Right atrium auricular region (tissue), 2 donors: ENCODE data around the gene METRN. TPM values are rescaled to one million over a fixed set of nuclear protein-coding genes. Genes with fewer than 3 reads are reported as not detected.
"Not testable (repeated sequence)": the region's sequence is repeated elsewhere in the genome, so short reads cannot be mapped to it uniquely, and the experiment has no call there.

Source experiments
- DNase-seq: peaks from one replicate; pipeline ENCODE4 v3.0.0-alpha.2; 2019; ENCODE audit warnings: low spot score
- H3K27ac ChIP-seq, 2 donors: fragments of 200-600 bp; sonication (generic); 1 replicate in 1 of 2; 2 replicates in 1 of 2; pipeline ENCODE4 v1.5.1; 2016 to 2019
- H3K27me3 ChIP-seq, 2 donors: fragments of 200-600 bp; sonication (generic); one replicate each; pipeline versions ENCODE4 v1.5.1 to v1.6.0; 2017 to 2019
- H3K36me3 ChIP-seq: fragments of 200-600 bp; sonication (generic); one replicate; pipeline ENCODE4 v1.5.1; 2016
- H3K4me1 ChIP-seq, 2 donors: fragments of 200-600 bp; sonication (generic); one replicate each; pipeline versions ENCODE4 v1.5.1 to v1.6.0; 2017 to 2019
- H3K4me3 ChIP-seq, 2 donors: fragments of 200-600 bp; sonication (generic); 1 replicate in 1 of 2; 2 replicates in 1 of 2; pipeline ENCODE4 v1.5.1; 2017 to 2019; ENCODE audit warnings: mild to moderate bottlenecking in 1 of 2, moderate library complexity in 1 of 2
- H3K9me3 ChIP-seq, 2 donors: fragments of 200-600 bp; sonication (generic); one replicate each; pipeline ENCODE4 v1.5.1; 2019
- total RNA-seq, 2 donors: library from RNA; depleted of rRNA; stranded (reverse); fragments of >200 nt; gene quantifications; one replicate each; pipeline ENCODE4 v1.1.0, GENCODE V29; 2016
- TF ChIP-seq, protein P1 (sequence below), 2 donors: fragments of 200-600 bp; sonication (generic); IDR thresholded peaks; one replicate each; pipeline ENCODE4 v1.5.1; 2019; ENCODE audit warnings: antibody characterized with exemption in 2 of 2

The METRN gene
- total RNA-seq, 2 donors from 2014 or later = 58.9 to 61.3 TPM

DNA sequence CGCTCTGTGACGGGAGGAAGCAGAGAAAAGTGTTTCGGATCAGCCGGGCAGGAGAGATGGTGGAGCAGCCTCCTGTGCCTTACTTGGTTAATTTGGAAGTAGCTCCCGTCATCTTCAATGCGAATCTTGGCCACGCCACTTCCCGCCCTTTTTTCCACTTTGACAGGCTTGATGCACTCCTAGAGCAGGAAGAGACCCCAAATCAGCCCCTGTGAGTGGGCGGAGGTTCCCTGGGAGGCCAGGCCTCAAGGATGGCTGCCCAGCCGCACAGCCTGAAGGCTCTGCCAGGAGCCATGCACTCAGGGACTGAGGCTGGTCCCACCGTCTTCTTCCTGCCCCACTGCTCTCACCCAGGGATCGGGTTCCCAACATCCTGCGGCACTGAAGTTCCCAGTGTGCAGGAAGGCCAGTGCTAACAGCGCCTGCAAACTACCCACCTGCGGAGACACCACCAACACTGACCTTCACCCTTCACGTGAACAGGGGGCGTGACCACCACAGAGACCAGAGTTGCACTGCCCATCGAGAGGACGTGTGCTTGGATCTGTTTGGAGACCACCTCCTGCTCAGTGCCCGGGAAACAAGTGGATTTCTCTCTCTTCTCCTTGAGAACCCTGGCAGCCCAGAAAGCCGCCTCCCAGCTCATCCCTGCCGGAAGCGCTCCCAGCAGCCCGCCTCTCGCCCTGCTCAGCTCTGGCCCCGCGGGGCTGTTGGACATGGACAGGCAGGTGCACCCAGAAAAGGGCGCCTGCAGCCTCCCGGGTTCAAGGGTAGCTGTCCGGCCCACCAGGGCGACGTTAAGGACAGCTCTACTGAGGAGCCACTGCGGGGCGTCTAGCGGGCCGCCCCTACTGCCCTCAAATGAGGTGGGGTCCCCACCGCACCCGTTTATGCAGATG, 24.9 kb downstream of the METRN start:
- TF ChIP-seq, protein P1, sequence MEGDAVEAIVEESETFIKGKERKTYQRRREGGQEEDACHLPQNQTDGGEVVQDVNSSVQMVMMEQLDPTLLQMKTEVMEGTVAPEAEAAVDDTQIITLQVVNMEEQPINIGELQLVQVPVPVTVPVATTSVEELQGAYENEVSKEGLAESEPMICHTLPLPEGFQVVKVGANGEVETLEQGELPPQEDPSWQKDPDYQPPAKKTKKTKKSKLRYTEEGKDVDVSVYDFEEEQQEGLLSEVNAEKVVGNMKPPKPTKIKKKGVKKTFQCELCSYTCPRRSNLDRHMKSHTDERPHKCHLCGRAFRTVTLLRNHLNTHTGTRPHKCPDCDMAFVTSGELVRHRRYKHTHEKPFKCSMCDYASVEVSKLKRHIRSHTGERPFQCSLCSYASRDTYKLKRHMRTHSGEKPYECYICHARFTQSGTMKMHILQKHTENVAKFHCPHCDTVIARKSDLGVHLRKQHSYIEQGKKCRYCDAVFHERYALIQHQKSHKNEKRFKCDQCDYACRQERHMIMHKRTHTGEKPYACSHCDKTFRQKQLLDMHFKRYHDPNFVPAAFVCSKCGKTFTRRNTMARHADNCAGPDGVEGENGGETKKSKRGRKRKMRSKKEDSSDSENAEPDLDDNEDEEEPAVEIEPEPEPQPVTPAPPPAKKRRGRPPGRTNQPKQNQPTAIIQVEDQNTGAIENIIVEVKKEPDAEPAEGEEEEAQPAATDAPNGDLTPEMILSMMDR (IDR thresholded peaks at IDR 0.05) = no peak
- no peak for DNase-seq
- H3K9me3 ChIP-seq = no peaks in the 10 kb centered on the region
- peak overlapping the region; percentile 61 to 83 for H3K4me3 ChIP-seq
- no peaks in the 10 kb centered on the region for H3K27me3 ChIP-seq
- H3K27ac ChIP-seq = peak overlapping the region in 1 of 2 donors; percentile 78
- H3K36me3 ChIP-seq = peaks cover 25% of the 10 kb centered on the region
- peaks cover 0 to 13% of the 10 kb centered on the region in 2 donors for H3K4me1 ChIP-seq

DNA sequence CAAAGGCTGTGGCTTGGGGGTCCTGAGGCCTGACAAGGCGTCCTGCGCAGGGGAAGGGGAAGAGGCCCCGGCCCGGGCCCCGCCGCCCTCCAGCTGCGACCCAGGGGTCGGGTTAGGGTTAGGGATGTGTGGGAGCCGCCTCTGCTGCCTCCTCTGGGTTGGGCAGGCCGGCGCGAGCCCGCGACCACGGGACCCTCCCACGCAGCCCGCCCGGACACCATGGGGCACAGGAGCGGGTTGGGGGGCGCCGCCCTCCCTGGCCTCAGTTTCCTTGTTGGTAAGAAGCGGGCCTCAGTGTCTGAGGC, 25.5 kb downstream of the METRN start:
- DNase-seq = no peak
- H3K27ac ChIP-seq = peak overlapping the region; percentile 55 to 78
- TF ChIP-seq, protein P1 (IDR thresholded peaks at IDR 0.05) = no peak
- H3K4me1 ChIP-seq = peaks cover 0 to 13% of the 10 kb centered on the region in 2 donors
- H3K27me3 ChIP-seq = no peaks in the 10 kb centered on the region
- peaks cover 19% of the 10 kb centered on the region for H3K36me3 ChIP-seq
- no peaks in the 10 kb centered on the region for H3K9me3 ChIP-seq
- H3K4me3 ChIP-seq = peak overlapping the region; percentile 61 to 83

DNA sequence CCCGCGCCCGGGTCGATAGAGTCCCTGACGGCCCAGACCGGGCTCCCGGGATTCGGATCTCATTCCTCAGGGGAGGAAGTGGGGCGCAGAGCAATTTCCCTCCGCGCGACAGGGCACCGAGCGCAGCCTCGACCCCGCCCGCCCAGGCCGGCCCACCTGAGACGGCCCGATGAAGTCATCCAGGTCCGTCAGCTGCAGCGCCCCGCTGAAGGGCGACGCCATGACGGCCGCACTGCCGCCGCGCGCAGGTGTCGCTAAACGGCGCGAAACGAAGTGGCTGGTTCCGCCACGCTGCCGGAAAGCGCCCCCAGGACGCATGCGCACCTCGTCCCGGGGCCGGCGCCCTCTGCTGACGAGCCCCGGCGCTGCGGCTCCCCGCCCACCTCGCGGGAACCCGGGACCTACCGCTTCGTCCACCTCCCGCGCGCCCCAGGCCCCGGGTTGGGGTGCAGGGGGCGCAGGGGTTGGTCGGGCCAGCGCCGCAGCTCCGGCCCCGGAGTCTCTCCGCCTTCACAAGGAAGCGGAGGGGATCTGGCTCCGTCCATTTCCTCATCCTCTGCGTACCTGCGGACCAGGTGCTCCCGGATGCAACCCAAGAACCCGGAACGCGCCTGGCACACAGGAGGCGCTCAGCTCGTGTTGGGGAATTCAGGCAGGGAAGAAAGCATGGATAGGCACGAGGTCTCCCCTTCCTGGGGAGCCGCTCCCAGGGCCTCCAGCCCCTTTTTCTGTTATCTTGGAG, 26.0 kb downstream of the METRN start, which contains the start of gene CIAO3:
TSS of gene CIAO3 (minus strand) at position 234 of the 742 bp plus-strand sequence. CDS start at position 222, 12 bp downstream.
- Histone ChIP-seq H3K27me3 (no peaks in the 10 kb centered on the region), H3K4me3 (peak within 1 kb of the TSS; percentile 61 to 83), H3K4me1 (peaks cover 0 to 13% of the 10 kb centered on the region in 2 donors), H3K9me3 (no peaks in the 10 kb centered on the region), H3K27ac (peak within 1 kb of the TSS; percentile 55 to 78), H3K36me3 (peaks cover 15% of the 10 kb centered on the region)
- peak; percentile 88 for DNase-seq
- TF ChIP-seq, protein P1 (IDR thresholded peaks at IDR 0.05) = peak; percentile 94 to 100

DNA sequence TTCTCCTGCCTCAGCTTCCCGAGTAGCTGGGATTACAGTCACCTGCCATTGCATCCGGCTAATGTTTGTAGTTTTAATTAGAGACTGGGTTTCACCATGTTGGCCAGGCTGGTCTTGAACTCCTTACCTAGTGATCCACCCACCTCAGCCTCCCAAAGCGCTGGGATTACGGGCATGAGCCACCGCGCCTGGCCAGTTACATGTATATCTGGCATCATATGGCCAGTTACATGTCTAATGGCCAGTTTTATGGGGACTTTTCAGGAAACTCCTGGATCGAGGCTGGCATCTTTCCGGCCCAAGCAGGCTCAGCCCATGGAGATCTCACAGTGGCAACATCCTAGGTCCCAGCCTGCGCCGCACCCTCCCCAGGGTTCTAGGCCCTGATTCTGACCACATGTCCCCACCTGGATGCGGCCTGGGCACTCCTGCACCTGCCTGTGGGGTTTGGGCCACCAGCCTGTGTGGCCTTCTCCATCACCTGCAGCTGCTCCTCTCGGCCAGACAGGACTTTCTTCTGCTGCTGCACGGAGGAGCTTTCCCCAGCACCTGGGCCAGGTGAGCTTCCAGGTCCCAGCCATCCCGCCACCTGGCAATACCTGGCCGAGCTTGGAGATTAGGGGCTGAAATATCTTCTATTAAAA, 27.2 kb downstream of the METRN start:
- Histone ChIP-seq H3K27ac (no peak overlapping the region), H3K4me1 (peaks cover 0 to 13% of the 10 kb centered on the region in 2 donors), H3K27me3 (no peaks in the 10 kb centered on the region), H3K4me3 (no peak overlapping the region), H3K9me3 (no peaks in the 10 kb centered on the region), H3K36me3 (peaks cover 4% of the 10 kb centered on the region)
- DNase-seq = no peak
- TF ChIP-seq, protein P1 (IDR thresholded peaks at IDR 0.05) = no peak

DNA sequence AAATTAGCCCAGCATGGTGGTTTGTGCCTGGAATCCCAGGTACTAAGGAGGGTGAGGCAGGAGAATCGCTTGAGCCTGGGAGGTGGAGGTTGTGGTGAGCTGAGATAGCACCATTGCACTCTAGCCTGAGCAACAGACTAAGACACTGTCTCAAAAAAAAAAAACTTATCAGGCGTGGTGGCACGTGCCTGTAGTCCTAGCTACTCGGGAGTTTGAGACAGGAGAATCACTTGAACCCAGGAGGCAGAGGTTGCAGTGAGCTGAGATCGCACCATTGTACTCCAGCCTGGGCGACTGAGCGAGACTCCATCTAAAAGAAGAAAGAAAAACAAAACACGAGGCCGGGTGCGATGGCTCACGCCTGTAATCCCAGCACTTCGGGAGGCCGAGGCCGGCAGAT, 28.0 kb downstream of the METRN start:
- not testable (repeated sequence) for H3K9me3 ChIP-seq, H3K4me3 ChIP-seq, H3K36me3 ChIP-seq, H3K27me3 ChIP-seq, DNase-seq, H3K27ac ChIP-seq
- peaks cover 0 to 13% of the 10 kb centered on the region in 2 donors for H3K4me1 ChIP-seq
